Smooth muscle cell (in vitro differentiated cells): ENCODE measurements around the gene EEF1G. TPM values are rescaled to one million over a fixed set of nuclear protein-coding genes. Genes with fewer than 3 reads are reported as not detected.

Experiments
- DNase-seq: peaks from one replicate; lab custom pipeline; 2025; ENCODE audit not compliant: unreplicated experiment; lab: John Stamatoyannopoulos, UW
- H2AFZ ChIP-seq: fragments of 200-600 bp; sonication (generic); 2 replicates; pipeline ENCODE4 v1.6.0; 2016; ENCODE audit warnings: antibody characterized with exemption, low read depth, mild to moderate bottlenecking
- H3F3A ChIP-seq: fragments of 200-600 bp; sonication (generic); 2 replicates; pipeline ENCODE4 v1.6.0; 2017; ENCODE audit warnings: antibody characterized with exemption, low read depth
- H3K27ac ChIP-seq: fragments of 200-600 bp; sonication (generic); 2 replicates; pipeline ENCODE4 v1.5.1; 2016; ENCODE audit warnings: low read depth, mild to moderate bottlenecking
- H3K27me3 ChIP-seq: fragments of 200-600 bp; sonication (generic); 2 replicates; pipeline ENCODE4 v1.6.1; 2016; ENCODE audit warnings: low read depth, mild to moderate bottlenecking
- H3K36me3 ChIP-seq: fragments of 200-600 bp; sonication (generic); 2 replicates; pipeline ENCODE4 v1.5.1; 2016; ENCODE audit warnings: low read depth
- H3K4me1 ChIP-seq: fragments of 200-600 bp; sonication (generic); 2 replicates; pipeline ENCODE4 v1.5.1; 2016; ENCODE audit warnings: low read depth
- H3K4me2 ChIP-seq: fragments of 200-600 bp; sonication (generic); 2 replicates; pipeline ENCODE4 v1.6.0; 2016; ENCODE audit warnings: mild to moderate bottlenecking
- H3K4me3 ChIP-seq: fragments of 200-600 bp; sonication (generic); 2 replicates; pipeline ENCODE4 v1.5.1; 2016; ENCODE audit warnings: mild to moderate bottlenecking
- H3K79me2 ChIP-seq: fragments of 200-600 bp; sonication (generic); 2 replicates; pipeline ENCODE4 v1.6.0; 2016; ENCODE audit warnings: low read depth, mild to moderate bottlenecking
- H3K9ac ChIP-seq: fragments of 200-600 bp; sonication (generic); 2 replicates; pipeline ENCODE4 v1.6.0; 2016; ENCODE audit warnings: low read depth
- H3K9me3 ChIP-seq: fragments of 200-600 bp; sonication (generic); replicated peaks from 2 replicates; pipeline ENCODE4 v1.5.1; 2016; ENCODE audit warnings: low read depth
- H4K20me1 ChIP-seq: fragments of 200-600 bp; sonication (generic); 2 replicates; pipeline ENCODE4 v1.6.0; 2016; ENCODE audit warnings: low read depth
- WGBS: methylation state at CpG from one replicate; pipeline ENCODE4 v1.1.7; 2016; ENCODE audit warnings: low lambda C conversion rate; 5-methylcytosine and 5-hydroxymethylcytosine counted together
- polyA plus RNA-seq: library from polyadenylated mRNA; unstranded; fragments of >200 nt; fragmentation: Nextera tagmentation; extraction: Ambion mirVana; gene quantifications from 2 replicates; pipeline ENCODE4 v1.2.1, GENCODE V29; 2016
- total RNA-seq: library from RNA; depleted of rRNA; stranded (reverse); fragments of >200 nt; gene quantifications from 2 replicates; pipeline ENCODE4 v1.2.3, GENCODE V29; 2014
- TF ChIP-seq, protein P1 (sequence below): fragments of 200-600 bp; sonication (generic); IDR thresholded peaks from 2 replicates; pipeline ENCODE4 v1.5.1; 2017; ENCODE audit warnings: borderline replicate concordance, mild to moderate bottlenecking, antibody characterized with exemption; ENCODE audit not compliant: insufficient read depth, poor library complexity, severe bottlenecking

EEF1G gene
- total and polyA plus RNA-seq, 2 experiments from 2014 or later: 433 to 773 TPM

DNA sequence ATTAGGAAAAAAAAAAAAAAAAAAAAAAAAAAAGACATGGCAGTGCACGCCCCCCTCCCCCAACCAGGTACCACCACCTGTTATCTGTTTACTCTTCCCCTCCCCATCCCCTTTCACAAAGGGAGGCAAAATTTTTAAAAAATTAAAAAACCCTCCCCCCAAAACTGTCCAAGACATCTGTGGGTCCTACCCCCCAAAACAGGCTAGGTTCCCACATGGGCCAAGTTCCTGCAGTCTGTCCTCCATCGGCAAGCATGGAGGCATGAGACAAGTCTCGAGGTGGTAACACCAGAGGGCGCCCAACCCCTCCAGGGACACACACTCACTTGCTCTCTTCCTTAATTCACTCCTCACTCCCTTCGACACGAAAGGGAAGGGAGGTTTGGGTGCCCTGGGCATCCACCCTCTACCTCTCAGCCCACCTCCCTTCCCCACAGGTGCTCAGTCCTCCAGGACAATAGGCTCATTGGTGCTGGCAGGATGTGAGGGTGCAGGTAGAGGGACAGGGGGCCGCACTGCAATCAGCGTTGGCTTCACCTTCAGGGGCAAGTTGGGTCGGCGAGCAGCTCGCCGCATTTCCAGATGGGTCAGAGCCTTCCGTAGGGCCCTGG is 19.8 kb upstream of the EEF1G start:
- Histone ChIP-seq H3K9ac (no peak overlapping the region), H3F3A (peaks cover 14% of the 10 kb centered on the region), H3K4me2 (no peak overlapping the region), H3K4me1 (no peaks in the 10 kb centered on the region), H3K27ac (no peak overlapping the region), H3K27me3 (no peaks in the 10 kb centered on the region), H3K9me3 (no peaks in the 10 kb centered on the region), H4K20me1 (peaks cover 8% of the 10 kb centered on the region), H3K36me3 (no peaks in the 10 kb centered on the region), H3K4me3 (no peak overlapping the region), H2AFZ (no peak overlapping the region), H3K79me2 (peaks cover 20% of the 10 kb centered on the region)
- 72% methylated on average over 13 of the region's 13 CpGs for WGBS
- TF ChIP-seq, protein P1, sequence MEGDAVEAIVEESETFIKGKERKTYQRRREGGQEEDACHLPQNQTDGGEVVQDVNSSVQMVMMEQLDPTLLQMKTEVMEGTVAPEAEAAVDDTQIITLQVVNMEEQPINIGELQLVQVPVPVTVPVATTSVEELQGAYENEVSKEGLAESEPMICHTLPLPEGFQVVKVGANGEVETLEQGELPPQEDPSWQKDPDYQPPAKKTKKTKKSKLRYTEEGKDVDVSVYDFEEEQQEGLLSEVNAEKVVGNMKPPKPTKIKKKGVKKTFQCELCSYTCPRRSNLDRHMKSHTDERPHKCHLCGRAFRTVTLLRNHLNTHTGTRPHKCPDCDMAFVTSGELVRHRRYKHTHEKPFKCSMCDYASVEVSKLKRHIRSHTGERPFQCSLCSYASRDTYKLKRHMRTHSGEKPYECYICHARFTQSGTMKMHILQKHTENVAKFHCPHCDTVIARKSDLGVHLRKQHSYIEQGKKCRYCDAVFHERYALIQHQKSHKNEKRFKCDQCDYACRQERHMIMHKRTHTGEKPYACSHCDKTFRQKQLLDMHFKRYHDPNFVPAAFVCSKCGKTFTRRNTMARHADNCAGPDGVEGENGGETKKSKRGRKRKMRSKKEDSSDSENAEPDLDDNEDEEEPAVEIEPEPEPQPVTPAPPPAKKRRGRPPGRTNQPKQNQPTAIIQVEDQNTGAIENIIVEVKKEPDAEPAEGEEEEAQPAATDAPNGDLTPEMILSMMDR: peak; percentile 45
- no peak for DNase-seq

DNA sequence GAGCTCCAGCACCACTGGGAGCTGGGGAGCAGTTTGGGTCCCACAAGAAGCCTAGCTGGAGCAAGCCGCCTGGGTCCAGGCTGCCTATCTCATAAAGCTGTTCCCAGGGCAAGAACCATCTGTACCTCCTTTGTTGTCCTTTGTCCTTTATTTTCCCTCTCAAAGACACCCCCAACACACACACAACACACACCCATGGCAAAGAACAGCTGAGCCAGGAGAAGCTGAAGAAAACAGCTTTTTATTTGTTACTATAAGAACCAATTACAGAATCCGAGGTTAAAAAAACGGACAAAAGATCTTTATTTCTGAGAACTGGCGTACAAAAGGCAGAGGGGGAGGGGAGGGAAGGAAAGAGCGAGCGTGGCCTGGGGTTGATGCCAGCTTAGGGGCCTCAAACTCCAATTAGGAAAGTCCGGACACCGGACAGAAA is 19.3 kb upstream of the EEF1G start:
- Histone ChIP-seq H3K9ac (no peak overlapping the region), H3K9me3 (no peaks in the 10 kb centered on the region), H3K4me3 (no peak overlapping the region), H3K36me3 (no peaks in the 10 kb centered on the region), H3F3A (peaks cover 14% of the 10 kb centered on the region), H3K79me2 (peaks cover 15% of the 10 kb centered on the region), H3K27ac (peak overlapping the region; percentile 90), H2AFZ (no peak overlapping the region), H3K4me2 (no peak overlapping the region), H4K20me1 (peaks cover 4% of the 10 kb centered on the region), H3K4me1 (no peaks in the 10 kb centered on the region), H3K27me3 (no peaks in the 10 kb centered on the region)
- TF ChIP-seq, protein P1: no peak
- 88% methylated on average over 6 of the region's 8 CpGs for WGBS
- DNase-seq: no peak

DNA sequence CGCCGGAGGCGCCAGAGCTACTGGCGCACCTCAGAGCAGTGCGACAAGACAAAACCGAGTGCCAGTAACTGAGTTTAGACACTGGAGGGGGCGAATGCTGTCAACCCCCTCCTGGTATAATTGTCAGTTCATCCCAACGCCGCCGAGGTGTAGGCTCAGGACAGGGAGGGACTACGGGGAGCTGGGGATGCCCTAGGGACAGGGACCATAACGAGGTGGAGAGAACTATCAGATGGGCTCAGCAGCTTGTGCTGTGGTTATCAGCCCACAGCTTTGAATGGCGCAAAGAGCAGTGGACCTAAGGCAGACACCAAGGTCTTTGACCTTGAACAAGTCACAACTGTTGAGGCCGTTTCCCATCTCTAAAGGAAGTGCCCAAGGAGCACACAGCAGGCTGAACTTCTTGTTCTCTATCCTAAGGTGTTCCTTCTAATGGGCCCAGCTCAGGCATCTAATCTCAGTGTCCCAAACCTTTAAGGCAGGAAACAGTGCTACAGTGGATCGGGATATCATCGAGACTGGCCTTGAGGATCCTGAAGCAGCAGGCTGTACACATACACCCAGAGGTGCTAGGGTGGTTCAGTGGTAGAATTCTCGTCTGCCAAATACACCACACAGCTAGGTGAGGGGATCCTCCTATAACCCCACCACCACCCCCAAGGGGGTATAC is 18.6 kb upstream of the EEF1G start:
- Histone ChIP-seq H4K20me1 (no peaks in the 10 kb centered on the region), H2AFZ (peak overlapping the region; percentile 6), H3K36me3 (no peaks in the 10 kb centered on the region), H3F3A (peaks cover 14% of the 10 kb centered on the region), H3K9ac (peak overlapping the region; percentile 22), H3K4me2 (peak overlapping the region; percentile 85), H3K4me1 (no peaks in the 10 kb centered on the region), H3K79me2 (peaks cover 18% of the 10 kb centered on the region), H3K27me3 (no peaks in the 10 kb centered on the region), H3K27ac (peak overlapping the region; percentile 90), H3K4me3 (peak overlapping the region; percentile 84), H3K9me3 (no peaks in the 10 kb centered on the region)
- WGBS: 20% methylated on average over 17 of the region's 17 CpGs
- DNase-seq: no peak
- TF ChIP-seq, protein P1: no peak
